Mucosa of descending colon (tissue), 3 donors: ENCODE data around the gene LMX1B. TPM values are rescaled to one million over a fixed set of nuclear protein-coding genes. Genes with fewer than 3 reads are reported as not detected.

Experiments used
- ATAC-seq: fragments of 200-7000 bp; cut with Tn5 transposase; one replicate; pipeline ENCODE4 v1.9.1; 2020; ENCODE audit warnings: mild to moderate bottlenecking, moderate library complexity
- DNase-seq, 3 donors: peaks; one replicate each; pipeline ENCODE4 v3.0.0-alpha.2; 2020
- H3K36me3 ChIP-seq: fragments of 200-600 bp; one replicate; pipeline ENCODE4 v1.8.0; 2021; ENCODE audit warnings: low read depth, mild to moderate bottlenecking
- H3K4me1 ChIP-seq: fragments of 200-600 bp; one replicate; pipeline ENCODE4 v1.8.0; 2021; ENCODE audit warnings: low read depth, mild to moderate bottlenecking
- H3K4me3 ChIP-seq: fragments of 200-600 bp; one replicate; pipeline ENCODE4 v1.8.0; 2021; ENCODE audit warnings: mild to moderate bottlenecking
- H3K9me3 ChIP-seq: fragments of 200-600 bp; one replicate; pipeline ENCODE4 v1.8.0; 2021; ENCODE audit warnings: mild to moderate bottlenecking
- intact Hi-C, 2 donors: fragments of 100-400 bp; cut with DNase I in 1 of 2; cut with micrococcal nuclease in 1 of 2; formaldehyde crosslinking; loops; one replicate each; pipeline versions ENCODE4 v1.11.0 to v1.11.1; 2022; cut with DNase I, micrococcal nuclease
- total RNA-seq, 3 donors: library from RNA; stranded (reverse); fragmentation: NEBNext Ultra II Directional in 2 of 3; extraction: Animal tissue kit (Norgen Biotek cat#: 25700) in 2 of 3; gene quantifications; one replicate each; pipeline versions ENCODE4 v1.2.1 to v1.2.4, GENCODE V29; 2021 to 2023
- TF ChIP-seq, protein P1 (sequence below): fragments of 200-600 bp; IDR thresholded peaks from one replicate; pipeline ENCODE4 v1.8.0; 2022; ENCODE audit warnings: antibody characterized with exemption, mild to moderate bottlenecking
- donor health status: DM: no; HTN: no; CAD: no; lungs with moderate emphysema.
- donor health status: DM: no; HTN: no; CAD: no.
- donor health status: DM: no; HTN: yes; CAD: no.

LMX1B gene
- total RNA-seq, 3 donors from 2014 or later, result 0.14 to 0.51 TPM; not detected in 1

DNA sequence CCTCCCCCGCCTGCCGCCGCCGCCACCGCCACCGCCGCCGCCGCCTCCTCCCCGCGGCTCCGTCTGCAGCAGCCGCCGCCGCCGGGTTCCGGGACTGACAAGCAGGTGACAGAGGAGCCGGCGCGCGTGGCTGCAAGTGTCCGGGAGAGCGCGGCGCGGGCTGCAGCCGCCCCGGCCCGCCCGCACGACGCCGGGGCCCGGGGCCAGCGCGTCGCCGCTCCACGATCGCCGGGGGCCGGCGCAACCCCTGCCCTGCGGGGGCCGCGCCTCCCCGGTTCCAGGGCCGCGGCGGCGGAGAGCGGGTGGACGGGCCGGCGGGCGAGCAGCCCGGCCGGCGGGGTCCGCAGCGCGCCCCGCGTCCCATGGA is 343 bp downstream of the LMX1B start:
- H3K9me3 ChIP-seq, result no peaks in the 10 kb centered on the region
- peaks cover 25% of the 10 kb centered on the region for H3K4me1 ChIP-seq
- no peak overlapping the region for H3K4me3 ChIP-seq
- no peaks in the 10 kb centered on the region for H3K36me3 ChIP-seq
- TF ChIP-seq, protein P1, sequence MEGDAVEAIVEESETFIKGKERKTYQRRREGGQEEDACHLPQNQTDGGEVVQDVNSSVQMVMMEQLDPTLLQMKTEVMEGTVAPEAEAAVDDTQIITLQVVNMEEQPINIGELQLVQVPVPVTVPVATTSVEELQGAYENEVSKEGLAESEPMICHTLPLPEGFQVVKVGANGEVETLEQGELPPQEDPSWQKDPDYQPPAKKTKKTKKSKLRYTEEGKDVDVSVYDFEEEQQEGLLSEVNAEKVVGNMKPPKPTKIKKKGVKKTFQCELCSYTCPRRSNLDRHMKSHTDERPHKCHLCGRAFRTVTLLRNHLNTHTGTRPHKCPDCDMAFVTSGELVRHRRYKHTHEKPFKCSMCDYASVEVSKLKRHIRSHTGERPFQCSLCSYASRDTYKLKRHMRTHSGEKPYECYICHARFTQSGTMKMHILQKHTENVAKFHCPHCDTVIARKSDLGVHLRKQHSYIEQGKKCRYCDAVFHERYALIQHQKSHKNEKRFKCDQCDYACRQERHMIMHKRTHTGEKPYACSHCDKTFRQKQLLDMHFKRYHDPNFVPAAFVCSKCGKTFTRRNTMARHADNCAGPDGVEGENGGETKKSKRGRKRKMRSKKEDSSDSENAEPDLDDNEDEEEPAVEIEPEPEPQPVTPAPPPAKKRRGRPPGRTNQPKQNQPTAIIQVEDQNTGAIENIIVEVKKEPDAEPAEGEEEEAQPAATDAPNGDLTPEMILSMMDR, result no peak
- no peak for DNase-seq
- ATAC-seq, result no peak
- intact Hi-C loops, result no loop called here

DNA sequence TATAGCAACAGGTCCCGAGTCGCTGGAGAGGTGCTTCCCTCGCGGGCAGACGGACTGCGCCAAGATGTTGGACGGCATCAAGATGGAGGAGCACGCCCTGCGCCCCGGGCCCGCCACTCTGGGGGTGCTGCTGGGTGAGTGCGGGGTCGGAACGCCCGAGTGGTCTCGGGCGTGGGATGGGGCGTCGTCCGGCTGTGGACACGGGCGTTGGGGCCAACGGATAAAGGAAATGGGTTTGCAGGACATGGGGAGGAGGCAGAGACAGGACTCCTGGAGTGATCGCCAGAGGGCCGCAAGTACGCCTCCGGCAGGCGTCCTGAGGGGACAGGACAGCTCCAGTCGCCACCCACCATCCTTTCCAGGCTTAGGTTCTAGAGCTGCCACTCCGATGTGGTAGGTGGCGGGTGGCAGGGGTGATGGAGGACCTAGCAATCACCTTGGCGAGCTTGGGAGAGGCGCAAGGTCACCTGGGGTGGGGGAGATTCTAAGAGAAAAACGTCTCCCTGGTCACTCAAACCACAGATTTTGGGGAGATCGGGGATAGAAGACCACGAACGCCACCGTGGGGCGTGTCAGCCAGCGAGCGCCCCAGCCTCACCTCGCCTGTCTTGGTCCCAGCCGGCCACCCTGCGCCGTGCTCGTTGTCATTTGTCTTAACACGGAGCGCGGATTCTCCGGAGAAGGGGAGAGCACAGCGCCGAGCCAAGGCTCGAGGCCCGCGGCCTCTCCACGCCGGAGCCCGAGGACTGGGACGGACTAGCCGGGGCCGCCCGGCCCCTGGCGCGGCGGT is 922 bp downstream of the LMX1B start:
- Histone ChIP-seq H3K36me3 (no peaks in the 10 kb centered on the region), H3K4me3 (no peak overlapping the region), H3K9me3 (no peaks in the 10 kb centered on the region), H3K4me1 (peaks cover 25% of the 10 kb centered on the region)
- intact Hi-C loops, result no loop called here
- DNase-seq (no peak), ATAC-seq (no peak)
- TF ChIP-seq, protein P1, result no peak

DNA sequence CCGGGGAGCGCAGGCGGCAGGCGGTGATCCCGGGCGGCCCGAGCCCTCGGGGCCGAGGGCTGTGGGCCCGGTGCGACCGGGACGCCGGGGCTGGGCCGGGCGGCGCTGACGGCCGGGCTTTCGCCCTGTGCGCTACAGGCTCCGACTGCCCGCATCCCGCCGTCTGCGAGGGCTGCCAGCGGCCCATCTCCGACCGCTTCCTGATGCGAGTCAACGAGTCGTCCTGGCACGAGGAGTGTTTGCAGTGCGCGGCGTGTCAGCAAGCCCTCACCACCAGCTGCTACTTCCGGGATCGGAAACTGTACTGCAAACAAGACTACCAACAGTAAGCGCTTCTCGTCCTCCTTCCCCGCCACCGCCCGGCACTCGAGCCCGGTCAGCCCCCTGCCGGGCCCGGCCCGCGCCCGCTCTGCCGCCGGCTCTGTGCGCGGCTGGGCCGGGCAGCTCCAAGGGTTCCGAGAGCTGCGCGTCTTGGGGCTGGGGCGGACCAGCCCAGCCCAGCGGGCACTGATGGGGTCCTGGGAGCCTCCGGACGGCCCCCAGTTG is 1.6 kb downstream of the LMX1B start:
- H3K4me1 ChIP-seq, result peaks cover 23% of the 10 kb centered on the region
- intact Hi-C loops, result no loop called here
- DNase-seq, result peak in 2 of 3 donors; percentile 49 to 51
- H3K9me3 ChIP-seq, result no peaks in the 10 kb centered on the region
- TF ChIP-seq, protein P1, result no peak
- H3K36me3 ChIP-seq, result no peaks in the 10 kb centered on the region
- peak; percentile 62 for ATAC-seq
- H3K4me3 ChIP-seq, result no peak overlapping the region

GRCh38 chr9:126615791-126616447 is 2.2 kb downstream of the LMX1B start:
- intact Hi-C loops, result no loop called here
- Histone ChIP-seq H3K9me3 (no peaks in the 10 kb centered on the region), H3K4me3 (no peak overlapping the region), H3K4me1 (peaks cover 19% of the 10 kb centered on the region), H3K36me3 (no peaks in the 10 kb centered on the region)
- ATAC-seq (no peak), DNase-seq (no peak)
- TF ChIP-seq, protein P1, result no peak

DNA sequence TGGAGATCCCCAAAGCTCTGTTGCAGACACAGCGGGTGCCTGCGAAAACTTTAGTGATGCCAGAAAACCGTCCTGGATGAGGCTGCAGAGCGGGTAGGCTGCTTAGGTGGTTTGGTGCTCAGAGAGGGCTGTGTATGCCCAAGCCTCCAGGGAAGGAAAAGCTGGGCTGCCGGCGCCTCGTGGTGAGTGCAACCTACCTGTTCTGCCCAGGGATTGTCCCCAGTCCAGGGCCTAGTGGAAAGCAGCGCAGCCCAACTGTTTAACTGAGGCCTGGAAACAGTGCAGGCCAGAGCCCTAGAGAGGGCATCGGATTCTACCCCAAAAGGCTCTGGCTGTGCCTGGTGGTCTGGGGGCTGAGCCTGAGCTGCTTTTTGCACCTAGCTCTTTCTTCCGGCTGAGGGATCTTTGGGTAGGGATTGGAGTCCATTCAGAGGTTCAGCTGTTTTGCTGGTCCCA is 2.8 kb downstream of the LMX1B start:
- Histone ChIP-seq H3K36me3 (no peaks in the 10 kb centered on the region), H3K4me3 (no peak overlapping the region), H3K4me1 (peaks cover 19% of the 10 kb centered on the region), H3K9me3 (no peaks in the 10 kb centered on the region)
- DNase-seq (no peak), ATAC-seq (no peak)
- TF ChIP-seq, protein P1, result no peak
- intact Hi-C loops, result no loop called here
